ENCODE results near the gene PTPRD.

GRCh38 chr9:10604927-10605326 lies 7.9 kb downstream of the PTPRD start:
- TF ChIP-seq CTCF (IDR thresholded peaks at IDR 0.05) = no peak
- TF ChIP-seq POLR2A (IDR thresholded peaks at IDR 0.05) = no peak

All from thyroid gland (tissue), 4 donors.